HK-2 (cell line): ENCODE results near the gene ATP6V0B.

Experiments used
- DNase-seq: peaks from one replicate; pipeline ENCODE4 v3.0.0-alpha.2; 2018; ENCODE audit not compliant: unreplicated experiment

The ATP6V0B gene

GRCh38 chr1:43969746-43970466, 4.9 kb upstream of the ATP6V0B start, which contains the start of gene DPH2:
Gene DPH2, plus strand, starts transcription at chr1:43970010. Its CDS starts 166 bp downstream, at chr1:43970176.
- DNase-seq, result peak; percentile 97

GRCh38 chr1:43970502-43970901, 4.3 kb upstream of the ATP6V0B start:
- DNase-seq, result no peak

- DNase-seq, result no peak
Measured at GRCh38 chr1:43970911-43971310, 3.8 kb upstream of the ATP6V0B start.

GRCh38 chr1:43971336-43971980, 3.3 kb upstream of the ATP6V0B start:
- no peak for DNase-seq

- DNase-seq, result no peak
Measured at GRCh38 chr1:43973981-43974442, 748 bp upstream of the ATP6V0B start.

- peak; percentile 39 for DNase-seq
Measured at GRCh38 chr1:43975249-43975961, 645 bp downstream of the ATP6V0B start.

- DNase-seq, result no peak
Measured at GRCh38 chr1:43976045-43976444, 1.3 kb downstream of the ATP6V0B start.

- DNase-seq, result no peak
Measured at GRCh38 chr1:43976890-43977289, 2.1 kb downstream of the ATP6V0B start.

GRCh38 chr1:43977376-43978263, 2.9 kb downstream of the ATP6V0B start:
- DNase-seq, result no peak

- no peak for DNase-seq
Measured at GRCh38 chr1:43978264-43978550, 3.4 kb downstream of the ATP6V0B start.

GRCh38 chr1:43978551-43979260, 3.9 kb downstream of the ATP6V0B start, which contains the start of gene B4GALT2:
Gene B4GALT2, plus strand, starts transcription at chr1:43979210. Its CDS starts 1,951 bp downstream, at chr1:43981161.
- peak; percentile 44 for DNase-seq

GRCh38 chr1:43979261-43979527, 4.4 kb downstream of the ATP6V0B start:
- DNase-seq, result no peak

GRCh38 chr1:43979528-43980254, 4.9 kb downstream of the ATP6V0B start:
- peak; percentile 68 for DNase-seq

- no peak for DNase-seq
Measured at GRCh38 chr1:43980255-43981134, 5.7 kb downstream of the ATP6V0B start.

- no peak for DNase-seq
Measured at GRCh38 chr1:43981135-43981491, 6.4 kb downstream of the ATP6V0B start.

- no peak for DNase-seq
Measured at GRCh38 chr1:43981636-43982035, 6.9 kb downstream of the ATP6V0B start.

GRCh38 chr1:43982241-43982640, 7.5 kb downstream of the ATP6V0B start:
- no peak for DNase-seq

- no peak for DNase-seq
Measured at GRCh38 chr1:43982808-43983207, 8.0 kb downstream of the ATP6V0B start.

- no peak for DNase-seq
Measured at GRCh38 chr1:43983253-43983899, 8.6 kb downstream of the ATP6V0B start.
